Fibroblast of skin of scalp (primary cell): ENCODE measurements around the gene MAPK14.
"Not testable (repeated sequence)": the region's sequence is repeated elsewhere in the genome, so short reads cannot be mapped to it uniquely, and the experiment has no call there.

ENCODE experiments used
- DNase-seq: peaks from one replicate; pipeline ENCODE4 v3.0.0-alpha.2; 2013

MAPK14 gene

GRCh38 chr6:36070252-36070651 is 42.6 kb downstream of the MAPK14 start:
- no peak for DNase-seq

- no peak for DNase-seq
Observed at GRCh38 chr6:36071281-36071680, 43.7 kb downstream of the MAPK14 start.

GRCh38 chr6:36071714-36072113 is 44.1 kb downstream of the MAPK14 start:
- no peak for DNase-seq

- no peak for DNase-seq
Observed at GRCh38 chr6:36072681-36073080, 45.1 kb downstream of the MAPK14 start.

- no peak for DNase-seq
Observed at GRCh38 chr6:36073587-36073986, 46.0 kb downstream of the MAPK14 start.

GRCh38 chr6:36075656-36076055 is 48.0 kb downstream of the MAPK14 start:
- DNase-seq = no peak

GRCh38 chr6:36076178-36077063 is 48.8 kb downstream of the MAPK14 start:
- no peak for DNase-seq

GRCh38 chr6:36078159-36078558 is 50.6 kb downstream of the MAPK14 start:
- no peak for DNase-seq

GRCh38 chr6:36079601-36080000 is 52.0 kb downstream of the MAPK14 start:
- no peak for DNase-seq

- no peak for DNase-seq
Observed at GRCh38 chr6:36082318-36082717, 54.7 kb downstream of the MAPK14 start.

GRCh38 chr6:36083446-36083845 is 55.8 kb downstream of the MAPK14 start:
- peak; percentile 65 for DNase-seq

GRCh38 chr6:36088204-36088603 is 60.6 kb downstream of the MAPK14 start:
- not testable (repeated sequence) for DNase-seq

GRCh38 chr6:36089048-36089447 is 61.4 kb downstream of the MAPK14 start:
- no peak for DNase-seq

- no peak for DNase-seq
Observed at GRCh38 chr6:36094238-36094637, 66.6 kb downstream of the MAPK14 start.

- peak; percentile 74 for DNase-seq
Observed at GRCh38 chr6:36094753-36095496, 67.3 kb downstream of the MAPK14 start.

GRCh38 chr6:36095497-36096391 is 68.1 kb downstream of the MAPK14 start:
- no peak for DNase-seq

GRCh38 chr6:36098253-36098919 is 70.8 kb downstream of the MAPK14 start:
- no peak for DNase-seq

- no peak for DNase-seq
Observed at GRCh38 chr6:36098920-36099647, 71.5 kb downstream of the MAPK14 start.

GRCh38 chr6:36099869-36100483 is 72.4 kb downstream of the MAPK14 start:
- no peak for DNase-seq

- DNase-seq = no peak
Observed at GRCh38 chr6:36101691-36102090, 74.1 kb downstream of the MAPK14 start.

- DNase-seq = no peak
Observed at GRCh38 chr6:36102853-36103252, 75.2 kb downstream of the MAPK14 start.
